Measurements from ENCODE around the gene ACOD1.
A peak's percentile ranks its signal among the peaks of the same experiment; 100 is the strongest.
"Not testable (repeated sequence)": the region's sequence is repeated elsewhere in the genome, so short reads cannot be mapped to it uniquely, and the experiment has no call there.

The ACOD1 gene

GRCh38 chr13:76954538-76954937, 6.2 kb downstream of the ACOD1 start:
- DNase-seq = no peak

- no peak for DNase-seq
Measured at GRCh38 chr13:76955193-76955592, 6.9 kb downstream of the ACOD1 start.

- DNase-seq = no peak
Measured at GRCh38 chr13:76955661-76956060, 7.3 kb downstream of the ACOD1 start.

- no peak for DNase-seq
Measured at GRCh38 chr13:76958841-76959432, 10.6 kb downstream of the ACOD1 start.

GRCh38 chr13:76959734-76960133, 11.4 kb downstream of the ACOD1 start:
- DNase-seq = not testable (repeated sequence)

- peak in 1 of 2 experiments; percentile 25 for DNase-seq
Measured at GRCh38 chr13:76965759-76966421, 17.6 kb downstream of the ACOD1 start.

GRCh38 chr13:76967031-76967430, 18.7 kb downstream of the ACOD1 start:
- DNase-seq = no peak

- DNase-seq = peak in 1 of 2 experiments; percentile 69
Measured at GRCh38 chr13:76968041-76968440, 19.7 kb downstream of the ACOD1 start.

GRCh38 chr13:76969488-76970365, 21.4 kb downstream of the ACOD1 start:
- DNase-seq = no peak

- no peak for DNase-seq
Measured at GRCh38 chr13:76971215-76971614, 22.9 kb downstream of the ACOD1 start.

- no peak for DNase-seq
Measured at GRCh38 chr13:76971851-76972829, 23.8 kb downstream of the ACOD1 start.

GRCh38 chr13:76973920-76974617, 25.8 kb downstream of the ACOD1 start:
- DNase-seq = no peak

- no peak for DNase-seq
Measured at GRCh38 chr13:76974618-76974975, 26.3 kb downstream of the ACOD1 start.

- no peak for DNase-seq
Measured at GRCh38 chr13:76975863-76976262, 27.6 kb downstream of the ACOD1 start.

- peak in 1 of 2 experiments; percentile 66 for DNase-seq
Measured at GRCh38 chr13:76976490-76976889, 28.2 kb downstream of the ACOD1 start.

- no peak for DNase-seq
Measured at GRCh38 chr13:76976929-76977328, 28.6 kb downstream of the ACOD1 start.

GRCh38 chr13:76980075-76980718, 31.9 kb downstream of the ACOD1 start:
- peak in 1 of 2 experiments; percentile 15 for DNase-seq

GRCh38 chr13:76982061-76982460, 33.8 kb downstream of the ACOD1 start:
- no peak for DNase-seq

- no peak for DNase-seq
Measured at GRCh38 chr13:76983676-76984075, 35.4 kb downstream of the ACOD1 start.

GRCh38 chr13:76991432-76991795, 43.1 kb downstream of the ACOD1 start:
- no peak for DNase-seq

GRCh38 chr13:76991796-76992547, 43.7 kb downstream of the ACOD1 start, which contains the start of gene CLN5:
Gene CLN5, plus strand, starts transcription at chr13:76992081. Its CDS starts 18 bp downstream, at chr13:76992099.
- peak; percentile 9 to 76 for DNase-seq

Data from NCI-H446 (cell line).